ENCODE measurements around the gene LSP1.
"Not testable (repeated sequence)": the region's sequence is repeated elsewhere in the genome, so short reads cannot be mapped to it uniquely, and the experiment has no call there.

The LSP1 gene, protein sequence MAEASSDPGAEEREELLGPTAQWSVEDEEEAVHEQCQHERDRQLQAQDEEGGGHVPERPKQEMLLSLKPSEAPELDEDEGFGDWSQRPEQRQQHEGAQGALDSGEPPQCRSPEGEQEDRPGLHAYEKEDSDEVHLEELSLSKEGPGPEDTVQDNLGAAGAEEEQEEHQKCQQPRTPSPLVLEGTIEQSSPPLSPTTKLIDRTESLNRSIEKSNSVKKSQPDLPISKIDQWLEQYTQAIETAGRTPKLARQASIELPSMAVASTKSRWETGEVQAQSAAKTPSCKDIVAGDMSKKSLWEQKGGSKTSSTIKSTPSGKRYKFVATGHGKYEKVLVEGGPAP

DNA sequence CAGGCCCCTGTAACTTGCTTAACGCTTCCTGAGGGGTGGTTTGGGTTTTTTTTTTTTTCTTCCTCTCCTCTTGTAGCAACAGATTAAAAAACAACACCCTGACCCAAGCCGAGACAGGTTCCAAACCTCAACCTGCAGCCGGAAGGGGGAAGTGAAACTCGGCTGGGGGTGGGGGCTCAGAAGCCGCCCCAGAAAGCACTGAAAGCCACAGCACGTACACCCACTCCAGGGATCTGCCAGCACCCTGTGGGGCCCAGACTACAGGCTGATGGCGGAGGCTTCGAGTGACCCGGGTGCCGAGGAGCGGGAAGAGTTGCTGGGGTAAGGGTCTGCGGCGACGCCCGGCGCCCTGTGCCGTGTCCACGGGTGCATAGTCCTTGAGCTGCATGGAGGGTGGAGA, at the start of gene LSP1:
Gene LSP1 (plus strand): TSS at position 208 of the 400 bp plus-strand sequence. CDS start 61 bp downstream, at position 269.
- H3K4me3 ChIP-seq (ENCODE audit: low read depth, low read length): peak within 1 kb of the TSS; percentile 32
- DNase-seq (ENCODE audit: low read depth): peak; percentile 94
- TF ChIP-seq, protein P1, sequence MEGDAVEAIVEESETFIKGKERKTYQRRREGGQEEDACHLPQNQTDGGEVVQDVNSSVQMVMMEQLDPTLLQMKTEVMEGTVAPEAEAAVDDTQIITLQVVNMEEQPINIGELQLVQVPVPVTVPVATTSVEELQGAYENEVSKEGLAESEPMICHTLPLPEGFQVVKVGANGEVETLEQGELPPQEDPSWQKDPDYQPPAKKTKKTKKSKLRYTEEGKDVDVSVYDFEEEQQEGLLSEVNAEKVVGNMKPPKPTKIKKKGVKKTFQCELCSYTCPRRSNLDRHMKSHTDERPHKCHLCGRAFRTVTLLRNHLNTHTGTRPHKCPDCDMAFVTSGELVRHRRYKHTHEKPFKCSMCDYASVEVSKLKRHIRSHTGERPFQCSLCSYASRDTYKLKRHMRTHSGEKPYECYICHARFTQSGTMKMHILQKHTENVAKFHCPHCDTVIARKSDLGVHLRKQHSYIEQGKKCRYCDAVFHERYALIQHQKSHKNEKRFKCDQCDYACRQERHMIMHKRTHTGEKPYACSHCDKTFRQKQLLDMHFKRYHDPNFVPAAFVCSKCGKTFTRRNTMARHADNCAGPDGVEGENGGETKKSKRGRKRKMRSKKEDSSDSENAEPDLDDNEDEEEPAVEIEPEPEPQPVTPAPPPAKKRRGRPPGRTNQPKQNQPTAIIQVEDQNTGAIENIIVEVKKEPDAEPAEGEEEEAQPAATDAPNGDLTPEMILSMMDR (IDR thresholded peaks at IDR 0.05; ENCODE audit: low read depth, low read length): no peak
- TF ChIP-seq MYC (IDR thresholded peaks at IDR 0.05; ENCODE audit: low read depth, low read length) (no peak), POLR2A (IDR thresholded peaks at IDR 0.05; ENCODE audit: extremely low read depth, insufficient read length) (no peak)
- TF ChIP-seq, protein P2, sequence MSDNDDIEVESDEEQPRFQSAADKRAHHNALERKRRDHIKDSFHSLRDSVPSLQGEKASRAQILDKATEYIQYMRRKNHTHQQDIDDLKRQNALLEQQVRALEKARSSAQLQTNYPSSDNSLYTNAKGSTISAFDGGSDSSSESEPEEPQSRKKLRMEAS (IDR thresholded peaks at IDR 0.05; ENCODE audit: low read depth, low read length): no peak

DNA sequence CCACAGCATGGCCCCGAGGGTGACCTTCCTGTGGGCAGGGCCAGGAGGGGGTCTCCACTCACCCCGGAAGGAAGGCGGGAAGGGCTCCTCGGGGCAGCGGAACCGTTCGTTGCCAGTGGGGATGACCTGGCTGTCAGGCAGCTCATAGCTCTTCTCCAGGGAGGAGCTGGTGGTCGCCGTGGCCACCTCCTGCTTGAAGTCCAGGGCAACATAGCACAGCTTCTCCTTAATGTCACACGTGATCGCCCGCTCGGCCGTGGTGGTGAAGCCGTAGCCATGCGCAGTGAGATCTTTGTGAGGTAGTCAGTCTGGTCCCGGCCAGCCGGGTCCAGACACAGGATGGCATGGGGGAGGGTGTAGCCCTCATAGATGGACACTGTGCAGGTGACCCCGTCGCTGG, 49.6 kb upstream of the LSP1 start:
- no peak for TF ChIP-seq MYC (IDR thresholded peaks at IDR 0.05; ENCODE audit: low read depth, low read length)
- no peak for TF ChIP-seq POLR2A (IDR thresholded peaks at IDR 0.05; ENCODE audit: extremely low read depth, insufficient read length)
- TF ChIP-seq, protein P2 (IDR thresholded peaks at IDR 0.05; ENCODE audit: low read depth, low read length): no peak
- TF ChIP-seq, protein P1 (IDR thresholded peaks at IDR 0.05; ENCODE audit: low read depth, low read length): no peak
- DNase-seq (ENCODE audit: low read depth): no peak

DNA sequence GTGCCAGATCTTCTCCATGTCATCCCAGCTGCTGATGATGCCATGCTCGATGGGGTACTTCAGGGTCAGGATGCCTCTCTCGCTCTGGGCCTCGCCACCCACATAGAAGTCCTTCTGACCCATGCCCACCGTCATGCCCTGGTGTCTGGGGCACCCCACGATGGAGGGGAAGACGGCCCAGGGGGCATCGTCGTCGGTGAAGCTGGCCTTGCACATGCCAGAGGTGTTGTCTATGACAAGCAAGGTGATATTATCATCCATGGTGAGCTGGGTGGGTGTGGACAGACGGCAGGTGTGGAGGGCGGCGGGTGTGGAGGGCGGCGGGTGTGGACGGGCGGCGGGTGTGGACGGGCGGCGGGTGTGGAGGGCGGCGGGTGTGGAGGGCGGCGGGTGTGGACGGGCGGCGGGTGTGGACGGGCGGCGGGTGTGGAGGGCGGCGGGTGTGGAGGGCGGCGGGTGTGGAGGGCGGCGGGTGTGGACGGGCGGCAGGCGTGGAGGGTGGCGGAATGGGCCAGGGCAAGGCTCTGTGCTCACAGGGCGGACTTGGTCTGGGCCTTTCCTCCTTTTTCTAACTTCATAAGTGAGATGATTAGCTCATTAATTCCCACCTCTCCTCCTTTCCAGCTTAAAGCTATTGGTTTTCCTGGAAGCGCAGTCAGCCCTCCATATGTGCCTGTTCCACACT, 48.9 kb upstream of the LSP1 start:
- H3K4me3 ChIP-seq (ENCODE audit: low read depth, low read length); DNase-seq (ENCODE audit: low read depth): not testable (repeated sequence)

More for the DNA sequence above, 49.6 kb upstream of the LSP1 start:
- H3K4me3 ChIP-seq (ENCODE audit: low read depth, low read length): no peak overlapping the region

DNA sequence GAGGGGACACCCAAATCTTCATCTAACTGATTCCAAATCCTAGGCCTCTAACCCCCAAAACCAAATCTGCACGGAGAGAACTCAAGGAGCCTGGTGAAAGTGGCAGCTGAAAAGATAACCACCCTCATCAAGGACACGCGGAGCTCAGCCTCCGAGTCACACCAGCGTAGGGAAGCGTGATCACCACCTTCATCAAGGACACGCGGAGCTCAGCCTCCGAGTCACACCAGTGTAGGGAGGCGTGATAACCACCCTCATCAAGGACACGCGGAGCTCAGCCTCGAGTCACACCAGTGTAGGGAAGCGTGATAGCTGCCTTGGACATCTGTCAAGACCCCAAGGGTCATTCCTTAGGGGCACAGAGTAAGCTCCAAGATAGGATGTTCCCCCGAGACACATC, 47.4 kb upstream of the LSP1 start:
- no peak for DNase-seq (ENCODE audit: low read depth)
- no peak overlapping the region for H3K4me3 ChIP-seq (ENCODE audit: low read depth, low read length)
- TF ChIP-seq, protein P1 (IDR thresholded peaks at IDR 0.05; ENCODE audit: low read depth, low read length): no peak
- TF ChIP-seq, protein P2 (IDR thresholded peaks at IDR 0.05; ENCODE audit: low read depth, low read length): no peak
- TF ChIP-seq MYC (IDR thresholded peaks at IDR 0.05; ENCODE audit: low read depth, low read length): no peak
- TF ChIP-seq POLR2A (IDR thresholded peaks at IDR 0.05; ENCODE audit: extremely low read depth, insufficient read length): no peak

DNA sequence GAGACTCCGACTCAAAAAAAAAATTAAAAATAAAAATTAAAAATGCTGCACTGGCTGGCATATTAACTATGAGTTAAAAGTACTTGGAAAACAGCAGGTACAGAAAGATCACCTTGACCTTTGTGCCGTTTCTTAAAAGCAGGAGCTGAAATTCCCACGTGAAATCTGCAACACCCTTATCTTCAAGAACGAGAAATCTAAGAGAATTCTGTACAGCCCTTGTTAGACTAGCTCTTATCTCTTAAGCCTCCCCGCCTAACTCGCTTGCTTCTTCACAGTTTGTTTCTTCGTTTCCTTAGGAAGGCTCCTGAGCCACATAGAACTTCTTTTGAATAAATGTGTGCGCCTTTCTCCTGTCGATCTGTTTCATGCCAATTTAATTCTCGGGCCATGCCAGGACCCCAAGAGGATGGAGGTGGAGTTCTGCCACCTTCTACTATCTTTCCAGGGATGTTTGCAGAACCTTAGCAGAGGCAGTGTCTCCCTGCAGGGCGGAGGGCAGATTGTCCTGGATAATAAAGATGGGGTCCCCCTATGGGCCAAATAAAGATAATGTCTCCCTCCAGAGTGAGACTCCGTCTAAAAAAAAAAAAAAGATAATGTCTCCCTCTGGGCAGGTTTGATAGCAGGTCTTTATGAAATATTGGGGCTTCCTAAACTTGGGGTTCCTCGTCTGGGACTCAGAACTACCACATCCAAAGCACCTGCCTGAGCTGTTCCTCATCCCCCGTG, 45.5 kb upstream of the LSP1 start:
- TF ChIP-seq MYC (IDR thresholded peaks at IDR 0.05; ENCODE audit: low read depth, low read length) (no peak), POLR2A (IDR thresholded peaks at IDR 0.05; ENCODE audit: extremely low read depth, insufficient read length) (no peak)
- TF ChIP-seq, protein P2 (IDR thresholded peaks at IDR 0.05; ENCODE audit: low read depth, low read length): no peak
- TF ChIP-seq, protein P1 (IDR thresholded peaks at IDR 0.05; ENCODE audit: low read depth, low read length): peak; percentile 3
- H3K4me3 ChIP-seq (ENCODE audit: low read depth, low read length): no peak overlapping the region
- no peak for DNase-seq (ENCODE audit: low read depth)

DNA sequence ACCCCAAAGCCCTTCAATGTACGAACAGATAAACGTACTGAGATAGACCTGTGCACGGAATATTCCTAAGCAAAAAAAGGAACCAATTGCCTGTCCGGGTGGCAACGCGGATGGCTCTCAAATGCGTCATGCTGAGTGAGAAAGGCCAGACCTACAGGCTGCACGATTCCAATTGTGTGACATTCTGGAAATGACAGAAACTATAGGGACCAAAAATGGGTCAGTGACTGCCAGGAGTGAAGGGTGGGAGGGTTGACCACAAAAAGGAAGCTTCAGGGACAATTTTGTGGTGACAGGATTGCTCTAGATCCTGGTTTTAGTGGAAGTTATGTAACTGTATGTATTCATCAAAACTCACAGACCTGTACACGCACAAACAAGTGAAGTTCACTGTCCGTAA, 42.1 kb upstream of the LSP1 start:
- peak; percentile 80 for DNase-seq (ENCODE audit: low read depth)
- no peak overlapping the region for H3K4me3 ChIP-seq (ENCODE audit: low read depth, low read length)
- TF ChIP-seq, protein P2 (IDR thresholded peaks at IDR 0.05; ENCODE audit: low read depth, low read length): no peak
- TF ChIP-seq POLR2A (IDR thresholded peaks at IDR 0.05; ENCODE audit: extremely low read depth, insufficient read length) (no peak), MYC (IDR thresholded peaks at IDR 0.05; ENCODE audit: low read depth, low read length) (no peak)
- TF ChIP-seq, protein P1 (IDR thresholded peaks at IDR 0.05; ENCODE audit: low read depth, low read length): no peak

Data from NB4 (cell line).